HCT116 (cell line): ENCODE measurements around the gene FNDC3B. TPM values are rescaled to one million over a fixed set of nuclear protein-coding genes. Genes with fewer than 3 reads are reported as not detected.

Experiments
- ATAC-seq: fragments of 200-7000 bp; cut with Tn5 transposase; 2 replicates; pipeline ENCODE4 v1.9.1; 2020; ENCODE audit warnings: mild to moderate bottlenecking, moderate library complexity
- BruUV-seq: library from RNA; stranded (reverse); fragments of 400-500 nt; replicated peaks from 2 replicates; lab custom pipeline; 2021; lab: Mats Ljungman, UMichigan
- CTCF ChIA-PET: fragments of 300-600 bp; sonication (Branson Sonifier 250); formaldehyde crosslinking; loops from one replicate; lab custom pipeline; 2021; ENCODE audit warnings: antibody characterized with exemption; lab: Charles Lee
- POLR2A ChIA-PET: fragments of 300-600, 350-600 bp; sonication (Branson Sonifier 250); formaldehyde crosslinking; loops from one replicate; lab custom pipeline; 2021; ENCODE audit warnings: antibody characterized with exemption; lab: Charles Lee
- RAD21 ChIA-PET, 2 experiments: fragments of 300-600 bp; sonication (Branson Sonifier 250); formaldehyde crosslinking; loops; one replicate each; lab custom pipeline; 2023; ENCODE audit warnings: low total read pairs in 2 of 2; ENCODE audit not compliant: uncharacterized antibody in 2 of 2, unreplicated experiment in 2 of 2, low non-redundant PET in 1 of 2; lab: Charles Lee
- DNase-seq: peaks from one replicate; pipeline ENCODE4 v3.0.0-alpha.2; 2010; ENCODE audit warnings: low read depth, low spot score
- H2AFZ ChIP-seq: fragments of 200-600 bp; shearing (Covaris generic), sonication (generic); 2 replicates; pipeline ENCODE4 v1.6.1; 2017; ENCODE audit warnings: low read depth, mixed run types, mixed read lengths, antibody characterized with exemption, low read length; ENCODE audit not compliant: poor library complexity, severe bottlenecking
- H3K27ac ChIP-seq: 2 replicates; pipeline ENCODE4 v1.5.1; 2012; ENCODE audit warnings: low read depth, low read length
- H3K27me3 ChIP-seq: fragments of 200-600 bp; sonication (generic); 2 replicates; pipeline ENCODE4 v1.6.1; 2016; ENCODE audit warnings: mixed run types, low read length, mixed read lengths; ENCODE audit not compliant: insufficient read depth
- H3K36me3 ChIP-seq, 2 experiments: fragments of 200-500 bp in 1 of 2; fragments of 200-600 bp in 1 of 2; sonication (Bioruptor generic) in 1 of 2; sonication (generic) in 1 of 2; 2 replicates each; pipeline versions ENCODE4 v1.5.1 to v1.6.1; 2014 to 2016; ENCODE audit warnings: low read length in 2 of 2, inconsistent platforms in 1 of 2, mixed read lengths in 1 of 2, mixed run types in 1 of 2; ENCODE audit not compliant: insufficient read depth in 2 of 2, control insufficient read depth in 1 of 2
- H3K4me1 ChIP-seq, 2 experiments: fragments of 200-600 bp in 1 of 2; sonication (generic) in 1 of 2; 2 replicates each; pipeline versions ENCODE4 v1.5.1 to v1.6.1; 2012 to 2017; ENCODE audit warnings: low read length in 2 of 2, inconsistent platforms in 1 of 2, mild to moderate bottlenecking in 1 of 2, mixed read lengths in 1 of 2, mixed run types in 1 of 2, moderate library complexity in 1 of 2; ENCODE audit not compliant: insufficient read depth in 2 of 2, control insufficient read depth in 1 of 2
- H3K4me2 ChIP-seq: fragments of 200-600 bp; sonication (generic); 2 replicates; pipeline ENCODE4 v1.6.1; 2017; ENCODE audit warnings: mixed run types, low read length, mixed read lengths
- H3K4me3 ChIP-seq, 2 experiments: fragments of 200-600 bp in 1 of 2; sonication (generic) in 1 of 2; replicated peaks in 1 of 2; 2 replicates each; pipeline ENCODE4 v1.5.1; 2011 to 2016; ENCODE audit warnings: low read length in 2 of 2, control low read depth in 1 of 2, low read depth in 1 of 2, mild to moderate bottlenecking in 1 of 2, mixed read lengths in 1 of 2, mixed run types in 1 of 2
- H3K79me2 ChIP-seq: fragments of 200-600 bp; sonication (generic); 2 replicates; pipeline ENCODE4 v1.6.1; 2017; ENCODE audit warnings: mild to moderate bottlenecking, mixed run types, low read length, moderate library complexity, mixed read lengths; ENCODE audit not compliant: insufficient read depth
- H3K9ac ChIP-seq: fragments of 200-600 bp; sonication (generic); 2 replicates; pipeline ENCODE4 v1.6.1; 2016; ENCODE audit warnings: low read length, mixed read lengths
- H3K9me2 ChIP-seq: fragments of 200-600 bp; sonication (generic), shearing (Covaris generic); 2 replicates; pipeline ENCODE4 v1.6.1; 2017; ENCODE audit warnings: mixed run types, mild to moderate bottlenecking, moderate library complexity; ENCODE audit not compliant: insufficient read depth
- H3K9me3 ChIP-seq, 2 experiments: fragments of 200-500 bp in 1 of 2; fragments of 200-600 bp in 1 of 2; sonication (Bioruptor generic) in 1 of 2; sonication (generic) in 1 of 2; 2 replicates each; pipeline ENCODE4 v1.6.1; 2014 to 2017; ENCODE audit warnings: low read length in 2 of 2, mixed read lengths in 2 of 2, inconsistent platforms in 1 of 2, low read depth in 1 of 2, mild to moderate bottlenecking in 1 of 2, mixed run types in 1 of 2, moderate library complexity in 1 of 2; ENCODE audit not compliant: control insufficient read depth in 1 of 2, insufficient read depth in 1 of 2
- H4K20me1 ChIP-seq: fragments of 200-600 bp; sonication (generic), shearing (Covaris generic); 2 replicates; pipeline ENCODE4 v1.6.1; 2017; ENCODE audit warnings: mixed run types, mild to moderate bottlenecking, moderate library complexity; ENCODE audit not compliant: insufficient read depth
- CEBPB ChIP-seq: IDR thresholded peaks from 2 replicates; pipeline ENCODE4 v1.6.1; 2012; ENCODE audit warnings: low read depth
- CTCF ChIP-seq, 3 experiments: fragments of 200-600 bp in 1 of 3; sonication (generic) in 1 of 3; IDR thresholded peaks in 2 of 3; conservative IDR thresholded peaks in 1 of 3; 2 replicates each; pipeline ENCODE4 v1.5.1; 2012 to 2017; ENCODE audit warnings: low read depth in 2 of 3, low read length in 2 of 3, antibody characterized with exemption in 1 of 3, borderline replicate concordance in 1 of 3, control low read depth in 1 of 3, mild to moderate bottlenecking in 1 of 3, mixed read lengths in 1 of 3, mixed run types in 1 of 3, moderate library complexity in 1 of 3; ENCODE audit not compliant: insufficient read depth in 1 of 3
- EGR1 ChIP-seq: IDR thresholded peaks from 2 replicates; pipeline ENCODE4 v1.6.1; 2012; ENCODE audit warnings: low read depth
- EZH2phosphoT487 ChIP-seq: fragments of 200-600 bp; IDR thresholded peaks from 2 replicates; pipeline ENCODE4 v1.6.1; 2018; ENCODE audit warnings: antibody characterized with exemption, borderline replicate concordance
- POLR2AphosphoS5 ChIP-seq: IDR thresholded peaks from 2 replicates; pipeline ENCODE4 v1.6.1; 2011; ENCODE audit warnings: mild to moderate bottlenecking, low read depth, low read length, moderate library complexity
- SIN3A ChIP-seq: IDR thresholded peaks from 2 replicates; pipeline ENCODE4 v1.6.1; 2012; ENCODE audit warnings: low read depth
- SP1 ChIP-seq: IDR thresholded peaks from 2 replicates; pipeline ENCODE4 v1.6.1; 2012; ENCODE audit warnings: low read depth
- ZFX ChIP-seq: fragments of 450-650 bp; IDR thresholded peaks from 2 replicates; pipeline ENCODE4 v1.6.1; 2017
- intact Hi-C: fragments of 100-400 bp; cut with micrococcal nuclease; formaldehyde crosslinking; loops from 2 replicates; pipeline ENCODE4 v1.10.0; 2022
- total RNA-seq: library from RNA; stranded (reverse); gene quantifications from one replicate; pipeline ENCODE4 v1.2.1, GENCODE V29; 2021; ENCODE audit not compliant: unreplicated experiment
- TF ChIP-seq, protein P1 (sequence below): IDR thresholded peaks from 2 replicates; pipeline ENCODE4 v1.6.1; 2012
- TF ChIP-seq, protein P2 (sequence below): IDR thresholded peaks from 2 replicates; pipeline ENCODE4 v1.6.1; 2012
- TF ChIP-seq, protein P3 (sequence below): IDR thresholded peaks from 2 replicates; pipeline ENCODE4 v1.6.1; 2012; ENCODE audit warnings: low read depth

The FNDC3B gene
- total RNA-seq, 1 experiment from 2014 or later: 45.7 TPM

GRCh38 chr3:172364374-172365027, 325.1 kb downstream of the FNDC3B start:
- BruUV-seq: no TSS peak

More at GRCh38 chr3:172364374-172365027, 325.1 kb downstream of the FNDC3B start:
- Histone ChIP-seq H3K9me3 (no peaks in the 10 kb centered on the region), H4K20me1 (no peaks in the 10 kb centered on the region), H3K27me3 (no peaks in the 10 kb centered on the region), H3K4me2 (no peak overlapping the region), H3K4me3 (no peak overlapping the region), H2AFZ (no peak overlapping the region), H3K27ac (no peak overlapping the region), H3K79me2 (no peaks in the 10 kb centered on the region), H3K4me1 (no peaks in the 10 kb centered on the region), H3K9me2 (no peaks in the 10 kb centered on the region), H3K9ac (no peak overlapping the region), H3K36me3 (no peaks in the 10 kb centered on the region; a peak in 1 of 4 replicates)
- RAD21 ChIA-PET: no interaction called here
- DNase-seq (no peak), ATAC-seq (no peak)
- CTCF ChIA-PET: no interaction called here
- POLR2A ChIA-PET: no interaction called here
- TF ChIP-seq, protein P1, sequence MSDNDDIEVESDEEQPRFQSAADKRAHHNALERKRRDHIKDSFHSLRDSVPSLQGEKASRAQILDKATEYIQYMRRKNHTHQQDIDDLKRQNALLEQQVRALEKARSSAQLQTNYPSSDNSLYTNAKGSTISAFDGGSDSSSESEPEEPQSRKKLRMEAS: no peak
- TF ChIP-seq, protein P2, sequence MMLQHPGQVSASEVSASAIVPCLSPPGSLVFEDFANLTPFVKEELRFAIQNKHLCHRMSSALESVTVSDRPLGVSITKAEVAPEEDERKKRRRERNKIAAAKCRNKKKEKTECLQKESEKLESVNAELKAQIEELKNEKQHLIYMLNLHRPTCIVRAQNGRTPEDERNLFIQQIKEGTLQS: no peak
- TF ChIP-seq EGR1 (no peak), SIN3A (no peak), EZH2phosphoT487 (no peak), SP1 (no peak), CEBPB (no peak), POLR2AphosphoS5 (no peak), CTCF (IDR thresholded peaks at IDR 0.05 in 2 of 3, conservative IDR thresholded peaks at IDR 0.05 in 1 of 3; ENCODE audit: borderline replicate concordance in 1 of 3, insufficient read depth in 1 of 3, low read depth in 2 of 3, low read length in 2 of 3) (no peak), ZFX (no peak)
- TF ChIP-seq, protein P3, sequence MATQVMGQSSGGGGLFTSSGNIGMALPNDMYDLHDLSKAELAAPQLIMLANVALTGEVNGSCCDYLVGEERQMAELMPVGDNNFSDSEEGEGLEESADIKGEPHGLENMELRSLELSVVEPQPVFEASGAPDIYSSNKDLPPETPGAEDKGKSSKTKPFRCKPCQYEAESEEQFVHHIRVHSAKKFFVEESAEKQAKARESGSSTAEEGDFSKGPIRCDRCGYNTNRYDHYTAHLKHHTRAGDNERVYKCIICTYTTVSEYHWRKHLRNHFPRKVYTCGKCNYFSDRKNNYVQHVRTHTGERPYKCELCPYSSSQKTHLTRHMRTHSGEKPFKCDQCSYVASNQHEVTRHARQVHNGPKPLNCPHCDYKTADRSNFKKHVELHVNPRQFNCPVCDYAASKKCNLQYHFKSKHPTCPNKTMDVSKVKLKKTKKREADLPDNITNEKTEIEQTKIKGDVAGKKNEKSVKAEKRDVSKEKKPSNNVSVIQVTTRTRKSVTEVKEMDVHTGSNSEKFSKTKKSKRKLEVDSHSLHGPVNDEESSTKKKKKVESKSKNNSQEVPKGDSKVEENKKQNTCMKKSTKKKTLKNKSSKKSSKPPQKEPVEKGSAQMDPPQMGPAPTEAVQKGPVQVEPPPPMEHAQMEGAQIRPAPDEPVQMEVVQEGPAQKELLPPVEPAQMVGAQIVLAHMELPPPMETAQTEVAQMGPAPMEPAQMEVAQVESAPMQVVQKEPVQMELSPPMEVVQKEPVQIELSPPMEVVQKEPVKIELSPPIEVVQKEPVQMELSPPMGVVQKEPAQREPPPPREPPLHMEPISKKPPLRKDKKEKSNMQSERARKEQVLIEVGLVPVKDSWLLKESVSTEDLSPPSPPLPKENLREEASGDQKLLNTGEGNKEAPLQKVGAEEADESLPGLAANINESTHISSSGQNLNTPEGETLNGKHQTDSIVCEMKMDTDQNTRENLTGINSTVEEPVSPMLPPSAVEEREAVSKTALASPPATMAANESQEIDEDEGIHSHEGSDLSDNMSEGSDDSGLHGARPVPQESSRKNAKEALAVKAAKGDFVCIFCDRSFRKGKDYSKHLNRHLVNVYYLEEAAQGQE: no peak
- intact Hi-C loops: no loop called here
